NCI-H2081 treated with DMSO at 0.1 percent for 48 hours (cell line): ENCODE measurements around the gene ACAA1.
"Not testable (repeated sequence)": the region's sequence is repeated elsewhere in the genome, so short reads cannot be mapped to it uniquely, and the experiment has no call there.

Experiments
- DNase-seq: peaks from one replicate; lab custom pipeline; 2025; lab: John Stamatoyannopoulos, UW

The ACAA1 gene

GRCh38 chr3:38134517-38135143 lies 2.3 kb downstream of the ACAA1 start:
- not testable (repeated sequence) for DNase-seq

- no peak for DNase-seq
These were observed 3.1 kb downstream of the ACAA1 start for GRCh38 chr3:38133557-38134405.

GRCh38 chr3:38133209-38133556 lies 3.7 kb downstream of the ACAA1 start:
- DNase-seq = no peak

- no peak for DNase-seq
These were observed 5.1 kb downstream of the ACAA1 start for GRCh38 chr3:38131621-38132369.

- DNase-seq = no peak
These were observed 6.3 kb downstream of the ACAA1 start for GRCh38 chr3:38130631-38131065.

- DNase-seq = no peak
These were observed 7.9 kb downstream of the ACAA1 start for GRCh38 chr3:38129058-38129457.

- no peak for DNase-seq
These were observed 8.6 kb downstream of the ACAA1 start for GRCh38 chr3:38128303-38128655.

GRCh38 chr3:38127611-38128302 lies 9.2 kb downstream of the ACAA1 start:
- no peak for DNase-seq

- DNase-seq = no peak
These were observed 10.6 kb downstream of the ACAA1 start for GRCh38 chr3:38126121-38126892.

- no peak for DNase-seq
These were observed 11.4 kb downstream of the ACAA1 start for GRCh38 chr3:38125305-38126120.

GRCh38 chr3:38124324-38125122 lies 12.4 kb downstream of the ACAA1 start:
- DNase-seq = no peak

- no peak for DNase-seq
These were observed 14.1 kb downstream of the ACAA1 start for GRCh38 chr3:38122712-38123290.

- DNase-seq = no peak
These were observed 15.0 kb downstream of the ACAA1 start for GRCh38 chr3:38121832-38122461.

- DNase-seq = no peak
These were observed 15.5 kb downstream of the ACAA1 start for GRCh38 chr3:38121451-38121831.

- DNase-seq = no peak
These were observed 16.1 kb downstream of the ACAA1 start for GRCh38 chr3:38120693-38121450.

- DNase-seq = no peak
These were observed 16.9 kb downstream of the ACAA1 start for GRCh38 chr3:38119821-38120692.

GRCh38 chr3:38119248-38119544 lies 17.7 kb downstream of the ACAA1 start:
- DNase-seq = no peak
